ENCODE data around the gene NEUROD2. TPM values are rescaled to one million over a fixed set of nuclear protein-coding genes. Genes with fewer than 3 reads are reported as not detected.

NEUROD2 gene
- total and polyA plus RNA-seq, 10 of the 15 experiments (the other 5 are each of a cell fraction or from before 2014, with no cell fraction given) = not detected

- H3K9me3 ChIP-seq (replicated peaks; ENCODE audit: control insufficient read depth, insufficient read depth, low read length) = no peaks in the 10 kb centered on the region
- 47% methylated on average over 2 of the region's 2 CpGs for WGBS (ENCODE audit: insufficient coverage, insufficient replicate concordance, low lambda C conversion rate, missing lambda C conversion rate)
- in situ Hi-C loops (cut with MboI) (no loop called here), intact Hi-C loops (cut with micrococcal nuclease; ENCODE audit: unreplicated experiment) (no loop called here)
- SMC1A ChIA-PET (ENCODE audit: uncharacterized antibody, unreplicated experiment) = interaction anchor here (0.6 to 2.9 kb wide), 5 partner anchors 11 to 41 kb away, joined by 3 to 10 read pairs (median 3); partner anchors contain the start of gene PNMT
- peaks cover 23% of the 10 kb centered on the region for H3K79me2 ChIP-seq (ENCODE audit: control insufficient read depth, insufficient read depth, low read length)
- no peak overlapping the region for H3K27ac ChIP-seq (ENCODE audit: control insufficient read depth, insufficient read depth)
- POLR2A ChIA-PET = interaction anchor here (1.3 kb wide), 1 partner anchor 42 kb away, joined by 3 read pairs; no protein-coding TSS in a partner anchor
- H3K4me3 ChIP-seq = no peak overlapping the region
- peaks cover 17% of the 10 kb centered on the region for H3K4me1 ChIP-seq (ENCODE audit: control insufficient read depth, insufficient read depth, low read length)
- no peaks in the 10 kb centered on the region for H3K27me3 ChIP-seq (replicated peaks in 1 of 2; ENCODE audit: control insufficient read depth in 2 of 2, insufficient read depth in 2 of 2, low read length in 1 of 2)
- H3K36me3 ChIP-seq (ENCODE audit: control insufficient read depth in 2 of 2, insufficient read depth in 2 of 2, low read length in 1 of 2) = no peaks in the 10 kb centered on the region
- H3K9ac ChIP-seq (ENCODE audit: control insufficient read depth, insufficient read depth, low read length) = no peak overlapping the region
- no TSS peak for BruUV-seq (replicated peaks)
- FAIRE-seq = peak; percentile 86
- RAD21 ChIA-PET (ENCODE audit: unreplicated experiment) = interaction anchor here (0.8 to 3.4 kb wide), 2 partner anchors 12 to 120 kb away, joined by 3 to 20 read pairs; no protein-coding TSS in a partner anchor
- no peak overlapping the region; the same call in 1 of the 2 replicates for H2AFZ ChIP-seq (ENCODE audit: control insufficient read depth, low read depth, low read length)
- TF ChIP-seq POLR2A (IDR thresholded peaks at IDR 0.05; ENCODE audit: low read depth, low read length) (no peak), HDAC6 (IDR thresholded peaks at IDR 0.05; ENCODE audit: unreplicated experiment) (no peak), IKZF1 (conservative IDR thresholded peaks at IDR 0.05) (0 out of 2 replicates have a peak, but pooled peaks have one; percentile 27), SUPT20H (IDR thresholded peaks at IDR 0.05; ENCODE audit: borderline replicate concordance, control insufficient read depth, low read depth, low read length) (no peak), ELK1 (IDR thresholded peaks at IDR 0.05; ENCODE audit: low read depth, low read length) (no peak), IRF4 (IDR thresholded peaks at IDR 0.05; ENCODE audit: low read depth, low read length) (no peak), CTCF (IDR thresholded peaks at IDR 0.05 in 2 of 3, conservative IDR thresholded peaks at IDR 0.05 in 1 of 3; ENCODE audit: control insufficient read depth in 2 of 3, extremely low read depth in 1 of 3, insufficient read depth in 1 of 3, low read depth in 3 of 3, low read length in 3 of 3) (peak; percentile 50 to 76 (median 62)), SIX5 (IDR thresholded peaks at IDR 0.05; ENCODE audit: low read depth, low read length, severe bottlenecking) (no peak), IRF3 (IDR thresholded peaks at IDR 0.05) (no peak)
- DNase-seq (ENCODE audit: low read depth, low spot score) = no peak
- H3K4me2 ChIP-seq (ENCODE audit: control insufficient read depth, insufficient read depth) = no peak overlapping the region
- ATAC-seq = no peak
- H4K20me1 ChIP-seq (ENCODE audit: control insufficient read depth, insufficient read depth) = peaks cover 3% of the 10 kb centered on the region; the same call in 1 of the 2 replicates
- CTCF ChIA-PET = interaction anchor here (0.6 to 15.5 kb wide), 22 partner anchors 10 to 659 kb away, joined by 3 to 225 read pairs (median 4); partner anchors contain the start of genes IKZF3, MIEN1, PGAP3 and TCAP
Measured at GRCh38 chr17:39634384-39634871, 26.7 kb upstream of the NEUROD2 start.

Measured in GM12878 (cell line).